GM12878 (cell line): ENCODE results near the gene SCUBE2. TPM values are rescaled to one million over a fixed set of nuclear protein-coding genes. Genes with fewer than 3 reads are reported as not detected.

ENCODE experiments used
- ATAC-seq: fragments of 200-7000 bp; cut with Tn5 transposase; 3 replicates; pipeline ENCODE4 v1.9.1; 2020; ENCODE audit warnings: mild to moderate bottlenecking, moderate library complexity
- BruUV-seq: library from RNA; stranded (reverse); fragments of 400-500 nt; replicated peaks from 2 replicates; lab custom pipeline; 2021; lab: Mats Ljungman, UMichigan
- CTCF ChIA-PET: fragments of 300-600 bp; sonication (Branson Sonifier 250); formaldehyde crosslinking; extraction: SDS; loops from one replicate; lab custom pipeline; 2021; ENCODE audit warnings: inconsistent platforms; lab: Yijun Ruan, JAX
- POLR2A ChIA-PET: fragments of 350-600 bp; formaldehyde crosslinking; extraction: SDS; loops from one replicate; lab custom pipeline; 2021; ENCODE audit warnings: inconsistent platforms; lab: Charles Lee
- RAD21 ChIA-PET: fragments of 300-600 bp; sonication (Branson Sonifier 250); formaldehyde crosslinking; loops from one replicate; lab custom pipeline; 2023; ENCODE audit warnings: antibody characterized with exemption; ENCODE audit not compliant: unreplicated experiment; lab: Charles Lee
- SMC1A ChIA-PET: fragments of 300-600 bp; sonication (Branson Sonifier 250); formaldehyde crosslinking; loops from one replicate; lab custom pipeline; 2023; ENCODE audit not compliant: unreplicated experiment, uncharacterized antibody; lab: Charles Lee
- DNase-seq: peaks from one replicate; pipeline ENCODE4 v3.0.0-alpha.2; 2011; ENCODE audit warnings: low read depth, low spot score
- FAIRE-seq: peaks from 3 replicates; lab custom pipeline; 2011; peaks lifted over from hg19 to GRCh38; lab: Jason Lieb, UNC
- H2AFZ ChIP-seq: 2 replicates; pipeline ENCODE4 v1.6.0; 2011; ENCODE audit warnings: low read depth, low read length, control low read depth; ENCODE audit not compliant: control insufficient read depth
- H3K27ac ChIP-seq: 2 replicates; pipeline ENCODE4 v1.5.1; 2011; ENCODE audit warnings: control low read depth; ENCODE audit not compliant: control insufficient read depth, insufficient read depth
- H3K27me3 ChIP-seq, 2 experiments: replicated peaks in 1 of 2; 2 replicates each; pipeline versions ENCODE4 v1.6.0 to v1.6.1; 2011; ENCODE audit warnings: low read length in 1 of 2; ENCODE audit not compliant: control insufficient read depth in 2 of 2, insufficient read depth in 2 of 2
- H3K36me3 ChIP-seq, 2 experiments: 2 replicates each; pipeline ENCODE4 v1.5.1; 2011; ENCODE audit warnings: low read length in 1 of 2; ENCODE audit not compliant: control insufficient read depth in 2 of 2, insufficient read depth in 2 of 2
- H3K4me1 ChIP-seq: 2 replicates; pipeline ENCODE4 v1.6.1; 2011; ENCODE audit warnings: mild to moderate bottlenecking, low read length, moderate library complexity, mixed read lengths; ENCODE audit not compliant: control insufficient read depth, insufficient read depth
- H3K4me2 ChIP-seq: 2 replicates; pipeline ENCODE4 v1.6.0; 2011; ENCODE audit warnings: control low read depth; ENCODE audit not compliant: control insufficient read depth, insufficient read depth
- H3K4me3 ChIP-seq: fragments of 200-600 bp; sonication (generic); 2 replicates; pipeline ENCODE4 v1.5.1; 2016
- H3K79me2 ChIP-seq: 2 replicates; pipeline ENCODE4 v1.6.0; 2011; ENCODE audit warnings: low read length; ENCODE audit not compliant: control insufficient read depth, insufficient read depth
- H3K9ac ChIP-seq: 2 replicates; pipeline ENCODE4 v1.8.0; 2011; ENCODE audit warnings: low read length, control low read depth, mixed read lengths; ENCODE audit not compliant: control insufficient read depth, insufficient read depth
- H3K9me3 ChIP-seq: replicated peaks from 3 replicates; pipeline ENCODE4 v1.5.1; 2011; ENCODE audit warnings: mild to moderate bottlenecking, low read length; ENCODE audit not compliant: control insufficient read depth, insufficient read depth
- H4K20me1 ChIP-seq: 2 replicates; pipeline ENCODE4 v1.6.0; 2011; ENCODE audit not compliant: control insufficient read depth, insufficient read depth
- CTCF ChIP-seq, 3 experiments: IDR thresholded peaks in 2 of 3; conservative IDR thresholded peaks in 1 of 3; 2 replicates each; pipeline ENCODE4 v1.5.1; 2011; ENCODE audit warnings: low read depth in 3 of 3, low read length in 3 of 3, mild to moderate bottlenecking in 3 of 3, control low read depth in 2 of 3, moderate library complexity in 2 of 3, inconsistent platforms in 1 of 3, mixed read lengths in 1 of 3; ENCODE audit not compliant: control insufficient read depth in 2 of 3, insufficient read depth in 1 of 3; ENCODE audit errors: extremely low read depth in 1 of 3
- SPI1 ChIP-seq: IDR thresholded peaks from 2 replicates; pipeline ENCODE4 v1.6.1; 2011; ENCODE audit warnings: low read depth, mild to moderate bottlenecking, low read length, moderate library complexity, borderline replicate concordance; ENCODE audit not compliant: insufficient read depth
- TCF12 ChIP-seq: IDR thresholded peaks from 2 replicates; pipeline ENCODE4 v1.6.1; 2011; ENCODE audit warnings: low read depth, mild to moderate bottlenecking, low read length
- WGBS: methylation state at CpG from one replicate; pipeline ENCODE4 v1.1.6; 2016; ENCODE audit warnings: low lambda C conversion rate; ENCODE audit not compliant: insufficient replicate concordance, insufficient coverage; ENCODE audit errors: missing lambda C conversion rate; 5-methylcytosine and 5-hydroxymethylcytosine counted together
- in situ Hi-C: fragments of 300-500 bp; cut with MboI; formaldehyde crosslinking; loops from 9 replicates; pipeline ENCODE4 v1.14.3; 2018; ENCODE audit warnings: mixed read lengths
- intact Hi-C: fragments of 100-400 bp; cut with micrococcal nuclease; formaldehyde crosslinking; loops from one replicate; pipeline ENCODE4 v1.14.2; 2022; ENCODE audit not compliant: unreplicated experiment
- polyA plus RNA-seq, 11 experiments: library from polyadenylated mRNA; depleted of rRNA in 4 of 11; unstranded in 6 of 11; stranded (reverse) in 5 of 11; fragments of >200 nt; fragmentation: Nextera tagmentation in 4 of 11; fragmentation: Illumina TruSeq in 1 of 11; extraction: Ambion mirVana in 4 of 11; extraction: Trizol in 1 of 11; gene quantifications; 1 replicate in 1 of 11; 2 replicates in 10 of 11; pipeline versions ENCODE4 v1.2.1 to v1.2.3, GENCODE V29; 2011 to 2016; ENCODE audit warnings: inconsistent platforms in 2 of 11, missing spikeins in 2 of 11, low read depth in 1 of 11
- total RNA-seq, 4 experiments: library from RNA; depleted of rRNA in 3 of 4; stranded (reverse); fragments of >200 nt in 3 of 4; fragmentation: Illumina TruSeq in 1 of 4; extraction: Trizol in 1 of 4; gene quantifications; 2 replicates each; pipeline versions ENCODE4 v1.2.1 to v1.2.3, GENCODE V29; 2013 to 2021

SCUBE2 gene
- total and polyA plus RNA-seq, 10 of the 15 experiments (the other 5 are each of a cell fraction or from before 2014, with no cell fraction given), result 0.12 to 0.56 (median 0.31) TPM; not detected in 2

GRCh38 chr11:9096427-9096826 is 5.0 kb upstream of the SCUBE2 start:
- H2AFZ ChIP-seq, result no peak overlapping the region
- H4K20me1 ChIP-seq, result no peaks in the 10 kb centered on the region
- H3K27me3 ChIP-seq, result peaks cover 7 to 8% of the 10 kb centered on the region in 2 experiments
- no peaks in the 10 kb centered on the region for H3K36me3 ChIP-seq
- ATAC-seq (no peak), DNase-seq (no peak)
- in situ Hi-C loops, result no loop called here
- ChIA-PET POLR2A (interaction anchor here (1.3 kb wide), 1 partner anchor 19 kb away, joined by 5 read pairs; no protein-coding TSS in a partner anchor), CTCF (interaction anchor here (1.5 to 7.8 kb wide), 4 partner anchors 32 to 165 kb away, joined by 3 to 107 read pairs (median 6); no protein-coding TSS in a partner anchor)
- H3K27ac ChIP-seq, result no peak overlapping the region
- H3K4me1 ChIP-seq, result no peaks in the 10 kb centered on the region
- H3K79me2 ChIP-seq, result no peaks in the 10 kb centered on the region
- TF ChIP-seq TCF12, result no peak
- TF ChIP-seq SPI1, result no peak
- TF ChIP-seq CTCF (IDR thresholded peaks at IDR 0.05 in 2 of 3, conservative IDR thresholded peaks at IDR 0.05 in 1 of 3; ENCODE audit: control insufficient read depth in 2 of 3, extremely low read depth in 1 of 3, insufficient read depth in 1 of 3, low read depth in 3 of 3, low read length in 3 of 3), result no peak
- TF ChIP-seq, all 136 proteins: peak for 0
- FAIRE-seq, result no peak
- no TSS peak for BruUV-seq
- intact Hi-C loops, result loop anchor here (5.0 to 10.0 kb wide), 2 partner anchors 36 to 82 kb away; no protein-coding TSS in a partner anchor
- no peak overlapping the region for H3K9ac ChIP-seq
- no peak overlapping the region for H3K4me2 ChIP-seq
- no peak overlapping the region for H3K4me3 ChIP-seq
- RAD21 ChIA-PET, result interaction anchor here (0.6 to 2.6 kb wide), 3 partner anchors 26 to 96 kb away, joined by 3 to 47 read pairs (median 3); no protein-coding TSS in a partner anchor
- SMC1A ChIA-PET, result interaction anchor here (1.2 to 4.7 kb wide), 3 partner anchors 79 to 181 kb away, joined by 3 to 48 read pairs (median 9); no protein-coding TSS in a partner anchor
- 57% methylated on average over 5 of the region's 5 CpGs for WGBS
- H3K9me3 ChIP-seq, result no peaks in the 10 kb centered on the region
